Measurements from ENCODE around the gene RAP1GAP.
"Not testable (repeated sequence)": the region's sequence is repeated elsewhere in the genome, so short reads cannot be mapped to it uniquely, and the experiment has no call there.

Gene RAP1GAP

DNA sequence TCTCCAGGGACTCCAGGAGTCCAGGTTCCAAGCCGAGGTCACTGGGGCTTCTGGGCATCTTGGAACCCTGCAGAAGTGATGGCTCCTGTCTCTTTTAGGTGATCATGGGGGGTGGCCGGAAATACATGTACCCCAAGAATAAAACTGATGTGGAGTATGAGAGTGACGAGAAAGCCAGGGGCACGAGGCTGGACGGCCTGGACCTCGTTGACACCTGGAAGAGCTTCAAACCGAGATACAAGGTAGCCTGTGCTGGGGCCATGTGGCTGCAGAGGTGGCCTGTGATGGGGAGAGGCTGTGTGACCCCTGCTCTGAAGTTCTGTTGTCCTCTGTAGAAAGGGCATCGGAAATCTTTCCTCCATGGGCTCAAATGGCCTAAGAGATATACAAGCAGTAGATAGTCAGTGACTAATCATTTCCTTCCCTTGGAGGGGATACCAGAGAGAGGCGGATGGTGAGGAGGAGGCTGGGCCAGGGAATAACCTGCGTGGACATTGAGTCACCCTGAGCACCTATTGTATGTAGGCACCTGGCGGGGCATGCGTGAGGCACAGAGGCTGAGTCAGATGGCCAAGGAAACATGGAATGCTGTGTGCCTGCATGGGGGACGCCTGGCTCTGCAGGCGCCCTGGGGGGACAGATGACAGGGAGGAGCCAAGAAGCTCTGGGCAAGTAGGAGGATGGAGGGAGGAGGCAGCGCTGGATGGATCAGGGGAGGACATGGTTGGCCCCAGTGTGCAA, 101.0 kb downstream of the RAP1GAP start:
- DNase-seq: no peak

GRCh38 chr1:21567241-21568005, 101.7 kb downstream of the RAP1GAP start:
- no peak for DNase-seq

DNA sequence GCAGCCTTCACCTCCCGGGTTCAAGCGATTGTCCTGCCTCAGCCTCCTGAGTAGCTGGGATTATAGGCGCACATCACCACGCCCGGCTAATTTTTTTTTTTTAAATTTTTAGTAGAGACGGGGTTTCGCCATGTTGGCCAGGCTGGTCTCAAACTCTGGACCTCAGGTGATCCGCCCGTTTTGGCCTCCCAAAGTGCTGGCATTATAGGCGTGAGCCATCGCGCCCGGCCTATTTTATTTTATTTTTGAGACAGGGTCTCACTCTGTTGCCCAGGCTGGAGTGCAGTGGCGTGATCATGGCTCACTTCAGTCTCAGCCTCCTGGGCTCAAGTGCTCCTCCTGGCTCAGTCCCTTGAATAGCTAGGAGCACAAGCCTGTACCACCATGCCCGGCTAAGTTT, 102.8 kb downstream of the RAP1GAP start:
- DNase-seq: not testable (repeated sequence)

DNA sequence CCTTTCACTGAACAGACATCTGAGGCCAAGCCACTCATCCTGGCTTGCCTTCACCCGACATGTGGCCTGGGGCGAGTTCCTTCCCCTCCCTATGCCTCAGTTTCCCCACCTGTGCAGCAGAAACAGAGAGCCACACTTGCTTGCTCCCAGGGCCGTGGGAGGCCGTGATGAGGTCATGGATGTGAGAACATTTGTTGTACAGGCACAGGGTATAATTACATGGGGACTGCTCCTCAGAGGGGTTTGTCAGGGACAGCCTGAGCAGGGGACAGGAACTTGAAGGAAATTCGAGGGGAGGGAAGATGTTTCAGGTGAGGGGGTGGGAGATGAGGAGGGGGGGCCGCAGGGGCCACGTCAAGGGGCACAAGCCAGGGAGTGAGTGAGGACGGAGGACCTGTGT, 103.9 kb downstream of the RAP1GAP start:
- no peak for DNase-seq

DNA sequence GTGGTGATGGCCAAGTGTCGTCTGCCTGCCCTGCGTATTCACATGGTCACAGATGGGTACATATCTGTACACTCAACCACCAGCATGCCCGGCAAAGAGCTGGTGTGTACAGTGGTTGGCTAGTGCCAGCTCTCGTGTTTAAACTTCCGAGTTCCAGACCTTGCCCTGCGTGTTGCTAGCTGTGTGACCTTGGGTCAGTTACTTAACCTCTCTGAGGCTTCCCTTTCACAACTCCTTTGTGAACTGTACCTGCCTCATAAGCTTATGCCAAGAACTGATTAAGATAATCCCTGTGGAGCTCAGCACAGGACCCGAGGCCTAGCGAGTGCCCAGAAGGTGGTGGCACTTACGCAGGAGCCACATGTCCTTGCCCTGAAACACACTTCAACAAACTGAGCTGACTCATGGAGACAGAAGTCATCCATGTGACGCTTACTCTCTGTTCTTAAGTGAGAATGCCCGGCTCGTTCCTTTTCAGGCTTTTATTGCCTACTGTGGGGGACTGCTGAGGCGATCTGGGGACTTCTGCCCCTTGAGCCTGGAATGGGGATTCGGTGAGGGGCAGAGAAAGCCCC, 104.5 kb downstream of the RAP1GAP start:
- no peak for DNase-seq

DNA sequence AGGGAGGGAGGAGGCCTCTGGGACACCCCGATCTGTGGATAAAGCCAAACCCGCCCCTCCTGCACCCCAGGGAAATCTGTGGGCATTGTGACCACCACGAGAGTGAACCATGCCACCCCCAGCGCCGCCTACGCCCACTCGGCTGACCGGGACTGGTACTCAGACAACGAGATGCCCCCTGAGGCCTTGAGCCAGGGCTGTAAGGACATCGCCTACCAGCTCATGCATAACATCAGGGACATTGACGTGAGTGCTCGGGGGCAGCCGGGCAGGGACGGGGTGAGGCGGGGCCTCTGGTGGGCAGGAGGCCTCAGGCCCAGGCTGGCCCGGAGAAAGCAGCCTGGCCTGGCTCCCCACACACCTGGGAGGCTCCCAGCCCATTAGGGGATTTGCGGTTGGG, 105.2 kb downstream of the RAP1GAP start:
- DNase-seq: no peak

DNA sequence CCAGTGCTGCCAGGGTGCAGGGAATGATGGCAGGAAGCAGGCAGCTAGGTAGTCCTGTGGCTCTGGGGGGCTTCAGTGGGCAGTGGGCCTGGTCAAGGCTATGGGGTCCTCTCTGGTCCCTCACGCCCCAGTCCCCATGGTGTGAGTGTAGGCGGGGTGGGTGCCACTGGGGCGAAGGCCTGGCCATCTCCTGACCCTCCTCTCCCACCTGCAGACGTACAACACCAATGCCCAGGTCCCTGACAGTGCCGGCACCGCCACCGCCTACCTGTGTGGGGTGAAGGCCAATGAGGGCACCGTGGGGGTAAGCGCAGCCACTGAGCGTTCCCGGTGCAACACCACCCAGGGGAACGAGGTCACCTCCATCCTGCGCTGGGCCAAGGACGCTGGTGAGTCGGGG, 106.3 kb downstream of the RAP1GAP start:
- no peak for DNase-seq

DNA sequence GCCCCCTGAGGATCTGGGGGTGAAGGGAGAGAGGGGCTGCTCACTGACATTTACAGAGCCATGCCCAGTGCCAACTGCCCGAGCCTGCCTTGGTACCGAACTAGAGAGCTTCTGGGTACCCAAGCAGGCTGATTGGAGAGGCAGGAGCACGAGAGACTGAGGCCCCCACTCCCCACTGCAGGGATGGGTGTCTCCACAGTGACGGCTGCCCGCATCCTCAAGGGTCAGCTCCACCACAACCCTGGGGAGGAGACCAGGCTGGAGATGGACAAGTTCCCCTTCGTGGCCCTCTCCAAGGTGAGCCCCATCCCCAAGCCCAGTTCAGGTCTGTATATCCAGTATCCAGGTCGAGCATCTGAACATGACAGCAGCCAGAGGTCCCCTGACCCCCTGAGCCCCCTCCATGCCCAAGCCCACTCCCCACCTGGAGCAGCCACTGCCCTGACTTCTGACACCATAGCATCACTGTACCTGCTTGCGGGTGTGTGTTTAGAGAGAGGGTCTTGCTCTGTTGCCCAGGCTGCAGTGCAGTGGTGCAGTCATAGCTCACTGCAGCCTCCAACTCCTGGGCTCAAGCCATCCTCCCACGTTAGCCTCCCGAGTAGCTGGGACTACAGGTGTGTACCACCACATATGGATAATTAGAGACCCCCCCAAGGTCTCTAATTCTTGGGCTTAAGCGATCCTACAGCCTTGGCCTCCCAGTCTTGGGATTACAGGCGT, 108.1 kb downstream of the RAP1GAP start:
- no peak for DNase-seq

DNA sequence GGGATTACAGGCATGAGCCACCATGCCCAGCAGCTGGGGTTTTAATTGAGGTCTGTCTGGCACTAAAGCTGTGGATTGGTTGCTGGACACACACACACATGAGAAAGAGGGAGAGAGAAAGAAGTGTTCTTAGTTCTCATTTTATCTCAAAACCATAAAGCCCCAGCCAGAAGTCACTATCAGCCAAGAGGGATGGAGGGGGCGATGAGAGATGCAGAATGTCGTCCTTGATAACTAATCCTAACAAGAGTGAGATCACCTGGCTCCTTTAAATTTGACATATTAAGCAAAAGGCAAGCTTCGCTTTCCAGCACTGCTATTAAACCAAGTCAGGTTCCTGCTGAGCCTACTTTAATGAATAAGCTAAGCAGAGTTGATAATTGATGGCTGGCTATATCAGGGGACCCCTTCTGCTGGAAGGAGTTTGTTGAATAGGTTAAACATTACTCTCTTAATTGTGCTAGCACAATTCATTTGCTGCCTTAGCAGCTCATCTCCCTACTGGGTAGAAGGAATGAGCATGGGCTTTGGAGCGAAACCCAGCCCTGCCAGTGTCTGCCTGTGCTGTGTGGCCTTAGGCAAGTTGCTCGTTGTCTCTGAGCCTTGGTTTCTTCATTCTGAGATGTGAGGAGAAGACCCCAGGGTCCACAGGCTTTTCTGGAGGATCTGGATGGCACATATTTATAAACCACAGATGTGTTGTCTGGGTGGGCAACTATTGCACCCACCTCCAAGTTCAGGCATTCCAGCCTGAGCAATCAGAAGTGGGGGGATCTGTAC, 109.2 kb downstream of the RAP1GAP start:
- DNase-seq: no peak

DNA sequence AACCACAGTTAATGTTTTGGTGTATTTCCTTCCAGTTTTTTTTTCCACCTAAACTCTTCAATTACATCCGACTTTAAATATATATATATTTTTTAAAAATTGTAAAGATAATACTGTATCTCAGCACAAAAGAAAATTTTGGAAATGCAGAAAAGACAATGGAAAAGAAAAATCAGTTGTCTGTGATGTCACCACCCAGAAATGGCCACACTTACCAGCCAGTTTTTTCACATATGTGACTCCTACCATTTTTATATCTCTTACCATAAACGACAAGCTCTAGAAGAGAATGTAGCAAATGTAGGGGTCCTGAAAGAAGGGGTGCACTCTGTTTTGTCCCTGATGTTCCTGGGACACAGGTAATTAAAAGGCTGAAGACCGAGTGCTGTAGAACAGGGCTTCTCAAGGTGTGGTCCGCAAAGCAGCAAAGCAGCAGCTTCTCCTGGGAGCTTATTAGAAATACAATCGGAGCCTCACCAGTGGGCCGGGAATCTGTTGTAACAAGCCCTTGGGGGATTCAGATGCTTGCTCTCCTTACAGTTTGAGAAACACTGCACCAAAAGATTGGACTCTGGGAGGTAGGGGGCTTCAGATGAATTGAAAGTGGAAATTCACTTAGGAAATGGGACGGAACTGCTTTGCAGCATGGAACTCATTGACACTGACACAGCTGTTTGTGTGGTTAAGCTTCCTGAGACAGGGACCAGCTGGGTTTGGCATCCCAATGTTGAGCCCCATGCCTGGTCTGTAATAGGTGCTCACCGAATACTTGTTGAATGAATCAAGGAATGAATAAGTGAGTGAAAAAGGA, 115.8 kb downstream of the RAP1GAP start:
- no peak for DNase-seq

GRCh38 chr1:21552715-21553114, 116.4 kb downstream of the RAP1GAP start:
- DNase-seq: no peak

GRCh38 chr1:21550866-21551475, 118.2 kb downstream of the RAP1GAP start:
- DNase-seq: no peak

- no peak for DNase-seq
Observed at GRCh38 chr1:21550097-21550496, 119.1 kb downstream of the RAP1GAP start.

GRCh38 chr1:21547876-21548275, 121.3 kb downstream of the RAP1GAP start:
- DNase-seq: no peak
